ENCODE measurements around the gene CHCHD10. TPM values are rescaled to one million over a fixed set of nuclear protein-coding genes. Genes with fewer than 3 reads are reported as not detected.

CHCHD10 gene
- polyA plus RNA-seq, 2 of the 4 experiments (the other 2 are of a cell fraction) = 33.0 to 85.4 TPM

DNA sequence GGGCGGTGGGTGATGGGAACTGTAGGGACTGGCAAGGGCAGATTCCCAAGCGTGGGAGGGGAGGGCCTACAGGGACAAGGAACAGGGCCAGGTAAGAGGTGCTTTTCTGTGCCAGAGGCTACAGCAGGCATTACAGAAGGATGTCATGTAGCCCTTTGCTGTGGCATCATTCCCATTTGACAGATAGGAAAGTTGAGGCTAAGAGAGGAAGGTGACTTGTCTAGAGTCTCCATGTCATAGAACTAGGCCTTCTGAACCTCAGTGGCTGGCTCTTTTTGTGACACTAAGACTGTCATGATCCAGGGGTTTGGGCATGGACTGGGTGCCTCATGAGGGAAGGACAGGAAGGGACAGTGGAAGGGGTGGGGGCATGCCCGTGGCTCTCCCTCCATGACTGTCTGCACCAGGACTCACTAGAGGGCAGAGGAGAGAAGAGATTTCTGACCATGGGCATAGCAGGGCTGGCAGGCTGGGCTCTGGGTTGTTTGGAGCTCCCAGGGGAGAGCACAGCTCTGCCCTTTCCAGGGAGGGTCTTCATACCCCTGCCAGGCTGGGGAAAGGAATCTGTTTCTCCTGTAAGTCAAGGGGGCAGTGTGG, 8.1 kb upstream of the CHCHD10 start:
- POLR2A ChIA-PET = interaction anchor here (1.0 kb wide), 1 partner anchor 82 kb away, joined by 3 read pairs; the partner anchor contains the start of gene SLC2A11
- ATAC-seq (peak; percentile 52 to 63; a peak in 3 of 6 replicates), FAIRE-seq (no peak)

DNA sequence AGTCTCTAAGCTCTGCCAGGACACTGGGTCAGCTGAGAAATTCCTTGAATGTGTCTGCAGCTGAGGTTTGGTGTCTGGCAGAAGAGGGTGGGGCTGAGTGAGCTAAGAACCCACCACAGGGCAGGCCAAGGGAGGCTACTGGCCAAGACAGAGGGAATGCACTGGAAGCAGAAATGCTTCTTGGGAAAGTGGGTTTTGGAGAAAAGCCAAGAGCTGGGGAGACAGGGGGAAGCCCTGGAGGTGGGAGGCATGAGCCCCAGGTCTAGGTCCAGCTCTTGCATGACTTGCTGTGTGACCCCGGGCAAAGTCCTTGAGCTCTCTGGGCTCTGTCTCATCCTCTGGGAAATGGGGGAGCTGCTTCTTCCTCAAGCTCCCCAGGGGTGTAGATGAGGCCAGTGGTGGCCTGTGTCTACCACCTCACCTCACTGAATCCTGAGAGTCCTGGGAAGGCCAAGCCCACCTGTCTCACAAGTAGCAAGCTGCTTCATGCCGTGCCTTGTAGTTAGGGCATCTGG, 7.2 kb upstream of the CHCHD10 start:
- no peak overlapping the region for H3K27ac ChIP-seq
- POLR2A ChIA-PET = interaction anchor here (1.0 kb wide), 1 partner anchor 83 kb away, joined by 3 read pairs; the partner anchor contains the start of gene SLC2A11
- ATAC-seq (peak in 1 of 2 experiments; percentile 12; a peak in 1 of 6 replicates), DNase-seq (ENCODE audit: low read depth in 1 of 2, low spot score in 1 of 2) (peak in 1 of 2 experiments; percentile 19), FAIRE-seq (no peak)
- H3K9me3 ChIP-seq = no peaks in the 10 kb centered on the region
- no peak overlapping the region for H3K4me3 ChIP-seq
- H3K4me1 ChIP-seq = peaks cover 18% of the 10 kb centered on the region
- H3K4me2 ChIP-seq = no peak overlapping the region
- 67% methylated on average over 1 of the region's 2 CpGs for WGBS (ENCODE audit: missing lambda C conversion rate)
- TF ChIP-seq ZFP36 (IDR thresholded peaks at IDR 0.05; ENCODE audit: borderline replicate concordance, partially characterized antibody) (peak; percentile 52), FOSB (CRISPR knock-in tag; IDR thresholded peaks at IDR 0.05) (no peak)
- CTCF ChIA-PET = interaction anchor here (1.1 to 16.9 kb wide), 7 partner anchors 9 to 597 kb away, joined by 3 to 175 read pairs (median 4); no protein-coding TSS in a partner anchor

More for the DNA sequence above, 8.1 kb upstream of the CHCHD10 start:
- no peak for TF ChIP-seq EHMT2 (IDR thresholded peaks at IDR 0.05; ENCODE audit: low read depth)
- no peak for TF ChIP-seq RARB (CRISPR knock-in tag; IDR thresholded peaks at IDR 0.05)
- TF ChIP-seq SREBF2 (IDR thresholded peaks at IDR 0.05) = no peak
- TF ChIP-seq, protein P1, sequence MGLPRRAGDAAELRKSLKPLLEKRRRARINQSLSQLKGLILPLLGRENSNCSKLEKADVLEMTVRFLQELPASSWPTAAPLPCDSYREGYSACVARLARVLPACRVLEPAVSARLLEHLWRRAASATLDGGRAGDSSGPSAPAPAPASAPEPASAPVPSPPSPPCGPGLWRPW (IDR thresholded peaks at IDR 0.05) = no peak
- no peak for TF ChIP-seq GATA3 (IDR thresholded peaks at IDR 0.05; ENCODE audit: borderline replicate concordance)
- no peak for TF ChIP-seq FOXS1 (CRISPR knock-in tag; IDR thresholded peaks at IDR 0.05)
- no peak for TF ChIP-seq NFE2L2 (conservative IDR thresholded peaks at IDR 0.05; ENCODE audit: low read length)
- no peak overlapping the region for H3K4me3 ChIP-seq
- H3K4me2 ChIP-seq = no peak overlapping the region
- DNase-seq (ENCODE audit: low read depth in 1 of 2, low spot score in 1 of 2) = peak in 1 of 2 experiments; percentile 19
- WGBS (ENCODE audit: missing lambda C conversion rate) = 59% methylated on average over 3 of the region's 3 CpGs
- no peaks in the 10 kb centered on the region for H3K9me3 ChIP-seq
- H3K27ac ChIP-seq = no peak overlapping the region
- H3K4me1 ChIP-seq = peaks cover 18% of the 10 kb centered on the region
- CTCF ChIA-PET = interaction anchor here (1.1 to 16.9 kb wide), 5 partner anchors 10 to 598 kb away, joined by 3 to 175 read pairs (median 4); no protein-coding TSS in a partner anchor

DNA sequence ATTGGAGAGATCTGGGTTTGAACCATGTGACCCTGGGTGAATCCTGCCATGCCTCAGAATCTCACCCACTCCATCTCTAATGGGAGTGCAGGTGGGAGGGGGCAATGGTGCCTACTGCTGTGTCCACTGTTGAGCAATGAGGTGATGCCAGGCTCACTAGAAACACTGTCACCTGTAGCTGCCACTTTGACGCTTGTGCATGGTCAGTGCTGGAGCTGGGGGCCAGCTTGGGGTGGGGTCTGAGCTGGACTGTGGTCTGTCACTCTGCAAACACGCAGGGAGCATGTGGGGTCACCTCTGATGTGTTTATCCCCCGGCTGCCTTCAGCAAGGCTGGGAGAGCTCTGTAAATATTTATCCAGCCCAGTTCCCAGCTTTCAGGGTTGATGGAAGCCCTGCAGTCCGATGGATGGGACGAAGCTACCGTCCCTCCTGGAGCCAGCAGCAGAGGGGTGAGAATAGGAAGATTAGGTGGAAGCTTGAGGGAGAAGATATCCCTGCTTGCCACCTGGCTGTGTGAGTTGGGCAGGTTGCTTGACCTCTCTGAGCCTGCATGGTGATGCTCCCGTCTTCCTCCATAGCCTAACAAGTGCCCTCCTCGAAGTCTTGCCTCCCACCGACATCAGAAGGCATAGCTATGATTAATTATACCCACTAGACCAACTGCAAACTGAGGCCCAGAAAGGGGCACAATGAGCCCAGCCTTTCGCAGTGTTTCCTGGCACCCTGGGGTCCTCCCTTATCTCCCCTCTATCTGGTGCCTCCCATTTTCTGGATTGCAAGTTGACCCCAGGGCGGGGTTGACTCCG, 6.5 kb upstream of the CHCHD10 start:
- Histone ChIP-seq H3K9me3 (no peaks in the 10 kb centered on the region), H3K27ac (no peak overlapping the region), H3K4me3 (no peak overlapping the region), H3K4me2 (no peak overlapping the region), H3K4me1 (peaks cover 18% of the 10 kb centered on the region)
- ATAC-seq = no peak
- 77% methylated on average over 5 of the region's 12 CpGs for WGBS (ENCODE audit: missing lambda C conversion rate)
- POLR2A ChIA-PET = interaction anchor here (1.0 kb wide), 1 partner anchor 83 kb away, joined by 3 read pairs; the partner anchor contains the start of gene SLC2A11
- CTCF ChIA-PET = interaction anchor here (1.1 to 16.9 kb wide), 5 partner anchors 8 to 75 kb away, joined by 3 to 175 read pairs (median 4); no protein-coding TSS in a partner anchor
- no peak for TF ChIP-seq PBX3 (IDR thresholded peaks at IDR 0.05)
- no peak for TF ChIP-seq HOXA7 (CRISPR knock-in tag; IDR thresholded peaks at IDR 0.05)
- no peak for TF ChIP-seq ZSCAN20 (CRISPR knock-in tag; IDR thresholded peaks at IDR 0.05)
- TF ChIP-seq TP53 (CRISPR knock-in tag; IDR thresholded peaks at IDR 0.05) = no peak
- no peak for TF ChIP-seq MAX (IDR thresholded peaks at IDR 0.05)
- no peak for TF ChIP-seq CBX2 (IDR thresholded peaks at IDR 0.05; ENCODE audit: borderline replicate concordance, low read depth)
- TF ChIP-seq EHMT2 (IDR thresholded peaks at IDR 0.05; ENCODE audit: low read depth) = no peak
- no peak for TF ChIP-seq GATA3 (IDR thresholded peaks at IDR 0.05; ENCODE audit: borderline replicate concordance)
- TF ChIP-seq HOXB13 (CRISPR knock-in tag; IDR thresholded peaks at IDR 0.05; ENCODE audit: low read depth) = no peak
- no peak for TF ChIP-seq ZFP36 (IDR thresholded peaks at IDR 0.05; ENCODE audit: borderline replicate concordance, partially characterized antibody)
- TF ChIP-seq REST (IDR thresholded peaks at IDR 0.05) = no peak
- TF ChIP-seq POLR2A (IDR thresholded peaks at IDR 0.05; ENCODE audit: low read length) = no peak
- no peak for TF ChIP-seq FOSL2 (IDR thresholded peaks at IDR 0.05)
- TF ChIP-seq FOSL2 (CRISPR knock-in tag; IDR thresholded peaks at IDR 0.05) = no peak
- no peak for TF ChIP-seq POLR2AphosphoS2 (conservative IDR thresholded peaks at IDR 0.05; ENCODE audit: low read length)
- FAIRE-seq = no peak
- no peak for DNase-seq (ENCODE audit: low read depth in 1 of 2, low spot score in 1 of 2)
